GDM1 (cell line): ENCODE data around the gene REST.

Experiments used
- DNase-seq: peaks from one replicate; lab custom pipeline; 2025; lab: John Stamatoyannopoulos, UW

Gene REST

DNA sequence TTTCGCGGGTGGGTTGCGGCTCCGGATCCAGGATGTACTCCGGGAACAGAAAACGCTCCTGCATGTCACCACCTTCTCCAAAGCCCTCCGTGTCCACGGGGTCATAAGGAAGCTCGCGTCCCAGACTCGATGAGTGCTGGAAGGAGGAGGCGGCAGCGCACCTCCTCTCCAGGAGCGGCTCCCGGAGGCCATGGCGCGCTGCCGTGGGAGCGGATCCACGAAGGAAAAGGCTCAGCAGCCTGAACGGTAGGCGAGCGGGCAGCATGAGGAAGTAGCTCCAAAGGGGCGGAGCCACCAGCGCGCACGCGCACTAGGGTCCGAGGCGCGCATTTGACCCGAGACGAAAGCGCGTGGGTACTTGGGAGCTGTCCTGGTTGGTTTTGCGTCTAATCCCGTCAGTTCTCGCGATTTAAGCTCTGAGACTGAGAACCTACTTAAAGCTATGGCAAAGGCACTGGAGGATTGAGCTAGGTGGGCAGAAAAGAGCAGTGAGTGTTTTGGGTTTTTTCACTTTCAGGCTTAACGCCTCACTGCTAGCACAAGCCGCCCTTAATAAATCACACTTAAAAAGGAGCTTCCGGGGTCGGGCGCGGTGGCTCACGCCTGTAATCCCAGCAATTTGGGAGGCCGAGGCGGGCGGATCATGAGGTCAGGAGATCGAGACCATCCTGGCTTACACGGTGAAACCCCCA, 69.8 kb downstream of the REST start, which contains the start of gene NOA1:
TSS of gene NOA1 (minus strand) at position 286 of the 692 bp plus-strand sequence. CDS start at position 265, 21 bp downstream.
- peak; percentile 99 for DNase-seq

DNA sequence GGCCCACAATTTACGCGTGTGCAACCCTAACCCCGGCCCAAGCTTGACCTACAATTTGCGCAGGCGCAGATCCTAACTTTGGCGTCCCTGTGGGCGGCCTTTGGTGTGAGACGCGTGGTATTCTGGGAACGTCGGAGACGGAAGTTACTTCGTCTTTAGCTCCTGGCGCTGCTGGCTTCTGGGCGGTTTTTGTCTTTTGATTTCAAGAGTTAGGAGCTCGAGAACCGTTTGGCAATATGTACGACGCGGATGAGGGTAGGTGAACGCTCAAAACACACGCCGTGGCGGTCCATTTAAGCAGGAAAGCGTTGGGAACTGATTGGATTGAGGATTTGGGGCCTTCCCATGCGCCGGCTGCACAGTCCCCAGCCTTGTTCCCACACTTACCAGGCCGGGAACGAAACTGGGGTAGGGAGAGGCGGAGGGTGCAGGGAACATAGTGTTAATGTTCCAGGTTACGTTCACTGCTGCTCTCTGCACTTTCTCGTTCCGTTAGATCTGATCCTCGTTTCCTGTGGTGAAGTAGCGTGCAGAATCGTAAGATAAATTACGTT, 71.1 kb downstream of the REST start, which contains the start of gene POLR2B:
TSS of gene POLR2B (plus strand) at position 147 of the 554 bp plus-strand sequence. CDS start at position 237, 90 bp downstream.
- DNase-seq, result peak; percentile 93

DNA sequence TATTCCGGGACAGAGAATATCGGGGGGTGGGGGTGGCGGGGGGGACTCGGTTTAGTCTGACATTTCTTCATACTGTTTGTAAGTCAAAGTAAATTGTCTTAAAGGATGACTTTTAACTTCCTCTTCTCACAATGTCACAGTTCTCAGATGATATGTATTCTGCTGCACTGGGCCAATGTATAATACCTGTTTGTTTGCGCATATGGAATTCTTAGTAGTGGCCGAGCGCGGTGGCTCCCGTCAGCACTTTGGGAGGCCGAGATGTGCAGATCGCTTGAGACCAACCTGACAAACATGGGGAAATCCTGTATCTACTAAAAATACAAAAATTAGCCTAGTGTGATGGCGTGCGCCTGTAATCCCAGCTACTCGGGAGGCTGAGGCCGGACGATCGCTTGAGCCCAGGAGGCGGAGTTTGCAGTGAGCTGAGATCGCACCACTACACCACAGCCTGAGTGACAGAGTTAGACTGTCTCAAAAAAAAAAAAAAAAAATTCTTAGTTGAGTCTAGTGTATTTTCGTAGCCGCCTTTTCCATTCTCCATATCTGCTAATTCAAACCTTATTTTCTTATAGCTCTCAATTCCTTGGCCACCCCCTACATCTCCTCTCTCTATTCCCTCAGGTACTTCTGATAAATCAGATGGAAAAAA, 71.8 kb downstream of the REST start:
- DNase-seq, result no peak

DNA sequence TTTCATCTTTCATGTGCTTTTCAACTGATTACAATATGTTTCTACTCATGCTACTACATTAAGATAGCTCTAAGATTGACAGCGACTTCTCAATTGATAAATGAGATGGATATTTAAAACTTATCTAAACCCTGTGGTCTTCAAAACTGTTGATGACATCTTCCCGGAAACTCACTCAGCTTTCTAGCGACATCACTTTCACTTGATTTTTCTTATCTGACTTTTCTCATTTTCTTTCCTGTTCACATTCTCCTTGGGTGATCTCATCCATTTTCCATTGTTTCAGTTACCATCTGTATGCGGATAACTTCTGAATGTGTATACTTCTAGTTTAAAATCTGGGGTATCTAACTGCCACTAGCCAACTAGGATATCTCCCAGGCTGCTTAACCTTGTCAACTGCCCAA, 74.1 kb downstream of the REST start:
- DNase-seq, result no peak

DNA sequence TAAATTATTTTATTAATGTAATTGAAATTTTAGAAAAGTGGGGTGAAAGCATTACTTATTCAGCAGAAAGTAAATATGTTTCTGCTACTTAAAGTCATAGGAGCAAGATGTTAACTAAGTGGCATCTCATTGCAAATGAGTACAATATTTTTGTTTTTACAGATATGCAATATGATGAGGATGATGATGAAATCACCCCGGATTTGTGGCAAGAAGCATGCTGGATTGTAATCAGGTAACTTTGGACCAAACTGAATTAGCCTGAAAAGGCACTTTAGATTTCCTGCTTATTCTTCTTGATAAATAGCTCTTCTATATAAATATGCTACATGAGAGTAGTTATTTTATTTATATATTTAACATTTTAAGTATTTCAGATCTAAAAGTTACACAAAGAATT, 78.5 kb downstream of the REST start:
- no peak for DNase-seq

DNA sequence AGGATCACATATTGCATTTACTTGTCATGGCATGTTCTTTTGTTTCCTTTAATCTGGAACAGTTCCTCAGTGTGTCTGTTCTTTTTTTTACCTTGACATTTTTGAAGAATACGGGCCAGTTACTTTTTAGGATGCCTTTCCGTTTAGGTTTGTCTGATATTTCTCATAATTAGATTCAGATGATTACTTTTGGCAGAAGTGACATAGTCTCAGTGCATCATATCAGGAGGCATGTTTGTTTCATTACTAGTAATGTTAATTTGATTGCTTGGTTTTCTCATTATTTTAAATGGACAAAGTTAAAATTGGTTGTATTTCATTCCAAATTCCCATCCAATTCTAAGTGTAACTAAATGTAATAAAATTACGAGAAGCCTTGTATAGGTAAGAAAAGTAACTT, 79.3 kb downstream of the REST start:
- DNase-seq, result no peak

DNA sequence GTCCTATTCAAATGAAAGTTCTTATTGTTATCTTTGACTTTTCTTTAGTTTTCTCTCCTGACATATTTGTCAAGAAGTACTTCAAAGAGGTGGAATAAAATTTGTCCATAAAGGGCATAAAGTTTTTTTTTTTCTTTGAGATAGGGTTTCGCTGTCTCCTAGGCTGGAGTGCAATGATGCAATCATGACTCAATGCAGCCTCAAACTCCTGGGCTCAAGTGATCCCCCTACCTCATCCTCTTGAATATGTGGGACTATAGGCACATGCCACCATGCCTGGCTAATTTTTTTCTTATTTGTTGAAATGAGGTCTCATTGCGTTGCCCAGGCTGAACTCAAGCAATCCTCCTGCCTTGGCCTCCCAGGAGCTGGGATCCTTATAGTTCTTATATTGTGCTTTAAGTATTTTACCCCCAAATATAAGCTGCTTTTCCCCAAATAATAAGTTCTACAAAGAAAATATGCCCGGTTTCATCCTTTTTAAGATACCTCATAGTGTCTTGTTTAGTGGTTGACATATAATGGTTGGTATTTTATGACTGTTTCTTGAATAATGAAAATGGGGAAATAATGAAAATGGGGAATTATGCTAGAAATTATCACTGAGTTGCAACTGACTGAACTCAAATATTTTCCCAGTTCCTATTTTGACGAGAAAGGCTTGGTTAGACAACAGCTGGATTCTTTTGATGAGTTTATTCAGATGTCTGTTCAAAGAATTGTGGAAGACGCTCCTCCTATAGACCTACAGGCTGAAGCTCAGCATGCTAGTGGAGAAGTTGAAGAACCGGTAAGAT, 82.6 kb downstream of the REST start:
- no peak for DNase-seq

DNA sequence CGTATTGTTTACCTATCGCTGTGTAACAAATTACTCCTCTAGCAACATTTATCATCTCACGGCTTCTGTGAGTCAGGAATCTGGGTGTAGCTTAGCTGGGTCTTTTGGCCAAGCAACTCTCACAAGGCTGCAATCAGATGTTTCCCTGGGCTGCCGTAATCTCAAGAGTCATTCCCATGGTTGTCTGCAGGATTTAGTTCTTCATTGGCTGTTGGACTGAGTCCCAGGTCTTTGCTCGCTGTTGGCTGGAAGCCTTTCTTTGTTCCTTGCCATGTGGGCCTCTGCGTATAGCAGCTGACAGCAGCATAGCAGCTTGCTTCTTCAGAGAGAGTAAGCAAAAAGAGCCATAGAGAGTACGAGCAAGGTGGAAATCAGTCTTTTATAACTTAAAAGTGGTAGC, 87.8 kb downstream of the REST start:
- DNase-seq, result no peak

DNA sequence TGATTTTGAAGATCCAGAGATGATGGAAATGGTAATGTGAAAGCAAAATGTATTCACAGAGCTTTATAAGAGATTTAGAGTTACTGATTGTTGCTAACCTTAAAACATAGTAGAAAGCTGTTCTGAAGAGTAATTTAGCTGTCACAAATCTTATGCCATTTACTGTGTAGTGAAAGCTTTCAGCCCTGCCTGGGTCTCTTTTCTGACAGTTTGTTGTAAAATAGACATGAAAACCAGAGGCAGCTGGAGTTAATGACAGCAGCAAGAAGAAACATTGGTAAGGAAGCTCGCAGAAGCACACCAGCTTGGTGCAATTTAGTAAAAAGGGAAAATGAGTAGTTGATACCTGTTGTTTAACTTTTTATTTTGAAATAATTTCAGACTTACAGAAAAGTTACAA, 92.1 kb downstream of the REST start:
- no peak for DNase-seq

DNA sequence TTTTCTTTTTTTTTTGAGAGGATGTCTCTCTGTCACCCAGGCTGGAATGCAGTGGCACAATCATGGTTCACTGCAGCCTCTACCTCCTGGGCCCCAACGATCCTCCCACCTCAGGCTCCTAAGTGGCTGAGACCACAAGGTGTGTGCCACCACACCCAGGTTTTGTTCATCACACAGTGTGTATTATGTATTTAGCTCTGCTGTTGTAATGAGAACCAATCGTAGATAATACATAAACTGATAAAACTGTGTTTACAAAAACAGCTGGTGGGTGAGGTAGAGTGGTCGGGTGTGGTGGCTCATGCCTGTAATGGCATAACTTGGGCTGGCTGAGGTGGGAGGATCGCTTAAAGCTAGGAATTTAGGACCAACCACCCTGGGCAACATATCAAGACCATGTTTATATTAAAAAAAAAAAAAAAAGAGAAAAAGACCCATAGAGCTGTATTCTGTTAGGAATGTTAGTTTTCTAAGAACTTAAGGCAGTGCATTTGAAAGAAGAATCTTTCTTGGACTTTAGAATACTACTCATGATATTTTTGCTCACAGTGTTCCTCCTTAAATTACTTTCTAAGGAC, 105.9 kb downstream of the REST start:
- no peak for DNase-seq
